HEK293 (cell line): ENCODE measurements around the gene TMEM87B.

Source experiments
- CTCF ChIA-PET: fragments of 350-600 bp; formaldehyde crosslinking; extraction: SDS; loops from one replicate; lab custom pipeline; 2021; ENCODE audit warnings: antibody characterized with exemption; lab: Yijun Ruan, JAX
- POLR2A ChIA-PET: fragments of 300-600 bp; formaldehyde crosslinking; extraction: SDS; loops from one replicate; lab custom pipeline; 2020; ENCODE audit warnings: antibody characterized with exemption, inconsistent platforms; lab: Yijun Ruan, JAX
- H3K27ac ChIP-seq: fragments of 200-500 bp; sonication (Bioruptor generic); 2 replicates; pipeline ENCODE4 v1.5.1; 2014; ENCODE audit warnings: low read depth, low read length, control low read depth, inconsistent platforms; ENCODE audit errors: extremely low read depth
- H3K36me3 ChIP-seq, 2 experiments: fragments of 200-500 bp in 1 of 2; sonication (Bioruptor generic) in 1 of 2; 1 replicate in 1 of 2; 2 replicates in 1 of 2; pipeline ENCODE4 v1.5.1; 2014 to 2017; ENCODE audit warnings: inconsistent platforms in 2 of 2, low read length in 2 of 2; ENCODE audit not compliant: control insufficient read depth in 2 of 2, insufficient read depth in 1 of 2
- H3K4me1 ChIP-seq: fragments of 200-500 bp; sonication (Bioruptor generic); 2 replicates; pipeline ENCODE4 v1.5.1; 2014; ENCODE audit warnings: mild to moderate bottlenecking, low read length, inconsistent platforms; ENCODE audit not compliant: control insufficient read depth, insufficient read depth
- H3K4me3 ChIP-seq: 2 replicates; pipeline ENCODE4 v1.5.1; 2011; ENCODE audit warnings: low read depth, mild to moderate bottlenecking, control low read depth, low read length, moderate library complexity
- H3K9me3 ChIP-seq: fragments of 200-500 bp; sonication (Bioruptor generic); 2 replicates; pipeline ENCODE4 v1.5.1; 2014; ENCODE audit warnings: low read depth, low read length, inconsistent platforms; ENCODE audit not compliant: control insufficient read depth, insufficient read depth
- GFI1B ChIP-seq: fragments of 450-650 bp; formaldehyde crosslinking; IDR thresholded peaks from 2 replicates; pipeline ENCODE4 v1.5.1; 2016; ENCODE audit warnings: missing biosample characterization, missing genetic modification characterization
- KLF9 ChIP-seq: fragments of 450-650 bp; formaldehyde crosslinking; IDR thresholded peaks from 2 replicates; pipeline ENCODE4 v1.5.1; 2016; ENCODE audit warnings: missing biosample characterization, missing genetic modification characterization, low read depth
- SP7 ChIP-seq: fragments of 450-650 bp; formaldehyde crosslinking; IDR thresholded peaks from 2 replicates; pipeline ENCODE4 v1.5.1; 2016; ENCODE audit warnings: missing biosample characterization, missing genetic modification characterization
- YY1 ChIP-seq: fragments of 450-650 bp; formaldehyde crosslinking; IDR thresholded peaks from 2 replicates; pipeline ENCODE4 v1.5.1; 2018; ENCODE audit warnings: missing biosample characterization, missing genetic modification characterization
- ZBTB20 ChIP-seq: fragments of 450-650 bp; formaldehyde crosslinking; IDR thresholded peaks from 2 replicates; pipeline ENCODE4 v1.5.1; 2016; ENCODE audit warnings: missing biosample characterization, missing genetic modification characterization
- ZBTB26 ChIP-seq: fragments of 450-650 bp; formaldehyde crosslinking; optimal IDR thresholded peaks from 2 replicates; pipeline ENCODE3; 2016; ENCODE audit warnings: missing biosample characterization, mild to moderate bottlenecking, missing genetic modification characterization
- ZBTB48 ChIP-seq: fragments of 450-650 bp; formaldehyde crosslinking; IDR thresholded peaks from 2 replicates; pipeline ENCODE4 v1.5.1; 2016; ENCODE audit warnings: missing biosample characterization, missing genetic modification characterization
- ZBTB7A ChIP-seq: fragments of 450-650 bp; formaldehyde crosslinking; IDR thresholded peaks from 2 replicates; pipeline ENCODE4 v1.5.1; 2016; ENCODE audit warnings: low read depth, missing biosample characterization, missing genetic modification characterization
- ZEB2 ChIP-seq: fragments of 450-650 bp; formaldehyde crosslinking; IDR thresholded peaks from 2 replicates; pipeline ENCODE4 v1.5.1; 2016; ENCODE audit warnings: missing biosample characterization, missing genetic modification characterization
- ZFP69B ChIP-seq: fragments of 450-650 bp; formaldehyde crosslinking; IDR thresholded peaks from 2 replicates; pipeline ENCODE4 v1.5.1; 2016; ENCODE audit warnings: missing biosample characterization, missing genetic modification characterization
- ZNF16 ChIP-seq: fragments of 450-650 bp; formaldehyde crosslinking; IDR thresholded peaks from 2 replicates; pipeline ENCODE4 v1.5.1; 2016; ENCODE audit warnings: low read depth, missing biosample characterization, missing genetic modification characterization
- ZNF174 ChIP-seq: fragments of 450-650 bp; formaldehyde crosslinking; IDR thresholded peaks from 2 replicates; pipeline ENCODE4 v1.5.0; 2017; ENCODE audit warnings: missing biosample characterization, mild to moderate bottlenecking, missing genetic modification characterization
- ZNF19 ChIP-seq: fragments of 450-650 bp; formaldehyde crosslinking; IDR thresholded peaks from 2 replicates; pipeline ENCODE4; 2016; ENCODE audit warnings: missing biosample characterization, missing genetic modification characterization, low read depth
- ZNF239 ChIP-seq: fragments of 450-650 bp; formaldehyde crosslinking; IDR thresholded peaks from 2 replicates; pipeline ENCODE4 v1.5.1; 2016; ENCODE audit warnings: missing biosample characterization, missing genetic modification characterization
- ZNF274 ChIP-seq, 2 experiments: fragments of 200-500 bp in 1 of 2; fragments of 450-650 bp in 1 of 2; sonication (Bioruptor generic) in 1 of 2; formaldehyde crosslinking in 1 of 2; IDR thresholded peaks; 2 replicates each; pipeline versions ENCODE4 v1.5.1 to v1.6.1; 2014 to 2016; ENCODE audit warnings: borderline replicate concordance in 1 of 2, inconsistent platforms in 1 of 2, low read length in 1 of 2, missing biosample characterization in 1 of 2, missing genetic modification characterization in 1 of 2
- ZNF280D ChIP-seq: fragments of 450-650 bp; formaldehyde crosslinking; IDR thresholded peaks from 2 replicates; pipeline ENCODE4 v1.5.1; 2016; ENCODE audit warnings: missing biosample characterization, missing genetic modification characterization
- ZNF311 ChIP-seq: fragments of 450-650 bp; formaldehyde crosslinking; IDR thresholded peaks from 2 replicates; pipeline ENCODE4 v1.5.1; 2017; ENCODE audit warnings: missing biosample characterization, missing genetic modification characterization, borderline replicate concordance
- ZNF335 ChIP-seq: fragments of 450-650 bp; formaldehyde crosslinking; conservative IDR thresholded peaks from 2 replicates; pipeline ENCODE4 v1.5.1; 2016; ENCODE audit warnings: missing biosample characterization, missing genetic modification characterization
- ZNF514 ChIP-seq: fragments of 450-650 bp; formaldehyde crosslinking; IDR thresholded peaks from 2 replicates; pipeline ENCODE4 v1.5.1; 2016; ENCODE audit warnings: missing biosample characterization, missing genetic modification characterization
- ZNF530 ChIP-seq: fragments of 450-650 bp; formaldehyde crosslinking; IDR thresholded peaks from 2 replicates; pipeline ENCODE4 v1.5.1; 2016; ENCODE audit warnings: low read depth, missing biosample characterization, missing genetic modification characterization
- ZNF658 ChIP-seq: fragments of 450-650 bp; formaldehyde crosslinking; IDR thresholded peaks from 2 replicates; pipeline ENCODE4; 2016; ENCODE audit warnings: missing biosample characterization, missing genetic modification characterization
- ZNF791 ChIP-seq: fragments of 450-650 bp; formaldehyde crosslinking; IDR thresholded peaks from 2 replicates; pipeline ENCODE4 v1.5.1; 2016; ENCODE audit warnings: missing biosample characterization, missing genetic modification characterization
- TF ChIP-seq, protein P1 (sequence below): fragments of 450-650 bp; formaldehyde crosslinking; IDR thresholded peaks from 2 replicates; pipeline ENCODE4 v1.5.0; 2017; ENCODE audit warnings: missing biosample characterization, missing genetic modification characterization, borderline replicate concordance
- TF ChIP-seq, protein P2 (sequence below): fragments of 450-650 bp; formaldehyde crosslinking; IDR thresholded peaks from 2 replicates; pipeline ENCODE4 v1.5.1; 2017; ENCODE audit warnings: missing biosample characterization, missing genetic modification characterization
- TF ChIP-seq, protein P3 (sequence below): fragments of 450-650 bp; IDR thresholded peaks from 2 replicates; pipeline ENCODE4 v1.5.1; 2018; ENCODE audit warnings: missing biosample characterization, mild to moderate bottlenecking, missing genetic modification characterization

The TMEM87B gene

DNA sequence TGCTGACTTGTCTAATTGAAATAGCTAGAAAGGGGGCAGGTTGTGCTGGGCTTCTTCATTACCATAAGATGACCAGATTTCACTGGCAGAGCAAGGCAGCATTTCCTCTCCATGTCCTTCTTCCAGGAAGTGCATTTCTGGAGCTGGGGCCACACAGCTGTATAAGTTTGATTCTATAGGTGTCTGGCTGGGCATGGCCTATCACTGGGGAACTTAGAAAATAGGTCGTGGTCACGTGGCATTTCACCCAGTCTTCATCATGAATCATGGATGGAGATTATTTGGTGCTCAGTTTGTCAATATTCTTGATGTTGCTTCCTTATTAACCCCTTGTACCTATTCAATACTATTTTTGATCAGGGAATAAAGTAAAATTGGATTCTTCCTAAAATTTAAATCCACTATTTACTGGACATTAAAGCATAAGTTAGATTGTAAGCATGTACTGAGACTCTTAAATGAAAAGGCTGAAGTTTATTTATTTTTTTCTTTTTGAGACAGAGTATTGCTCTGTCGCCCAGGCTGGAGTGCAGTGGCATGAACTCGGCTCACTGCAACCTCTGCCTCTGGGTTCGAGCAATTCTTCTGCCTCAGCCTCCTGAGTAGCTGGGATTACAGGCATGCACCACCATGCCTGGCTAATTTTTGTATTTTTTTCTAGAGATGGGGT is 49.5 kb upstream of the TMEM87B start:
- no peak overlapping the region for H3K27ac ChIP-seq
- TF ChIP-seq ZNF280D = no peak
- no peak for TF ChIP-seq GFI1B (tag by site-specific recombination)
- no peak for TF ChIP-seq ZBTB26 (tag by site-specific recombination)
- TF ChIP-seq ZNF19 (tag by site-specific recombination) = no peak
- no peak for TF ChIP-seq ZBTB48
- TF ChIP-seq ZNF239 (tag by site-specific recombination) = no peak
- TF ChIP-seq, protein P1, sequence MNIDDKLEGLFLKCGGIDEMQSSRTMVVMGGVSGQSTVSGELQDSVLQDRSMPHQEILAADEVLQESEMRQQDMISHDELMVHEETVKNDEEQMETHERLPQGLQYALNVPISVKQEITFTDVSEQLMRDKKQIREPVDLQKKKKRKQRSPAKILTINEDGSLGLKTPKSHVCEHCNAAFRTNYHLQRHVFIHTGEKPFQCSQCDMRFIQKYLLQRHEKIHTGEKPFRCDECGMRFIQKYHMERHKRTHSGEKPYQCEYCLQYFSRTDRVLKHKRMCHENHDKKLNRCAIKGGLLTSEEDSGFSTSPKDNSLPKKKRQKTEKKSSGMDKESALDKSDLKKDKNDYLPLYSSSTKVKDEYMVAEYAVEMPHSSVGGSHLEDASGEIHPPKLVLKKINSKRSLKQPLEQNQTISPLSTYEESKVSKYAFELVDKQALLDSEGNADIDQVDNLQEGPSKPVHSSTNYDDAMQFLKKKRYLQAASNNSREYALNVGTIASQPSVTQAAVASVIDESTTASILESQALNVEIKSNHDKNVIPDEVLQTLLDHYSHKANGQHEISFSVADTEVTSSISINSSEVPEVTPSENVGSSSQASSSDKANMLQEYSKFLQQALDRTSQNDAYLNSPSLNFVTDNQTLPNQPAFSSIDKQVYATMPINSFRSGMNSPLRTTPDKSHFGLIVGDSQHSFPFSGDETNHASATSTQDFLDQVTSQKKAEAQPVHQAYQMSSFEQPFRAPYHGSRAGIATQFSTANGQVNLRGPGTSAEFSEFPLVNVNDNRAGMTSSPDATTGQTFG (tag by site-specific recombination) = no peak
- TF ChIP-seq YY1 (tag by site-specific recombination) = no peak
- TF ChIP-seq ZNF16 (tag by site-specific recombination) = no peak
- TF ChIP-seq ZNF311 = no peak
- no peak for TF ChIP-seq ZNF174 (tag by site-specific recombination)
- no peak for TF ChIP-seq ZNF530 (tag by site-specific recombination)
- TF ChIP-seq ZNF335 (tag by site-specific recombination) = no peak
- TF ChIP-seq ZEB2 = no peak
- TF ChIP-seq ZNF514 = no peak
- ChIA-PET POLR2A (no interaction called here), CTCF (no interaction called here)
- H3K9me3 ChIP-seq = no peaks in the 10 kb centered on the region
- H3K36me3 ChIP-seq = peaks cover 0 to 33% of the 10 kb centered on the region in 2 experiments; a peak in 1 of 3 replicates
- no peaks in the 10 kb centered on the region for H3K4me1 ChIP-seq
- no peak overlapping the region for H3K4me3 ChIP-seq

GRCh38 chr2:112006076-112006410 is 49.0 kb upstream of the TMEM87B start:
- Histone ChIP-seq H3K4me3 (no peak overlapping the region), H3K36me3 (peaks cover 0 to 38% of the 10 kb centered on the region in 2 experiments; a peak in 1 of 3 replicates), H3K4me1 (no peaks in the 10 kb centered on the region), H3K27ac (no peak overlapping the region), H3K9me3 (no peaks in the 10 kb centered on the region)
- ChIA-PET CTCF (no interaction called here), POLR2A (no interaction called here)
- TF ChIP-seq ZBTB7A (tag by site-specific recombination) (no peak), ZNF658 (no peak), ZNF274 (IDR thresholded peaks at IDR 0.05; ENCODE audit: low read length) (no peak), ZNF274 (tag by site-specific recombination; IDR thresholded peaks at IDR 0.05; ENCODE audit: borderline replicate concordance) (no peak), KLF9 (tag by site-specific recombination) (no peak), ZFP69B (no peak), SP7 (tag by site-specific recombination) (no peak), ZBTB20 (tag by site-specific recombination) (no peak), ZNF174 (tag by site-specific recombination) (no peak), ZNF791 (no peak)
- TF ChIP-seq, protein P2, sequence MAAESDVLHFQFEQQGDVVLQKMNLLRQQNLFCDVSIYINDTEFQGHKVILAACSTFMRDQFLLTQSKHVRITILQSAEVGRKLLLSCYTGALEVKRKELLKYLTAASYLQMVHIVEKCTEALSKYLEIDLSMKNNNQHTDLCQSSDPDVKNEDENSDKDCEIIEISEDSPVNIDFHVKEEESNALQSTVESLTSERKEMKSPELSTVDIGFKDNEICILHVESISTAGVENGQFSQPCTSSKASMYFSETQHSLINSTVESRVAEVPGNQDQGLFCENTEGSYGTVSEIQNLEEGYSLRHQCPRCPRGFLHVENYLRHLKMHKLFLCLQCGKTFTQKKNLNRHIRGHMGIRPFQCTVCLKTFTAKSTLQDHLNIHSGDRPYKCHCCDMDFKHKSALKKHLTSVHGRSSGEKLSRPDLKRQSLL (tag by site-specific recombination) = no peak
- TF ChIP-seq, protein P3, sequence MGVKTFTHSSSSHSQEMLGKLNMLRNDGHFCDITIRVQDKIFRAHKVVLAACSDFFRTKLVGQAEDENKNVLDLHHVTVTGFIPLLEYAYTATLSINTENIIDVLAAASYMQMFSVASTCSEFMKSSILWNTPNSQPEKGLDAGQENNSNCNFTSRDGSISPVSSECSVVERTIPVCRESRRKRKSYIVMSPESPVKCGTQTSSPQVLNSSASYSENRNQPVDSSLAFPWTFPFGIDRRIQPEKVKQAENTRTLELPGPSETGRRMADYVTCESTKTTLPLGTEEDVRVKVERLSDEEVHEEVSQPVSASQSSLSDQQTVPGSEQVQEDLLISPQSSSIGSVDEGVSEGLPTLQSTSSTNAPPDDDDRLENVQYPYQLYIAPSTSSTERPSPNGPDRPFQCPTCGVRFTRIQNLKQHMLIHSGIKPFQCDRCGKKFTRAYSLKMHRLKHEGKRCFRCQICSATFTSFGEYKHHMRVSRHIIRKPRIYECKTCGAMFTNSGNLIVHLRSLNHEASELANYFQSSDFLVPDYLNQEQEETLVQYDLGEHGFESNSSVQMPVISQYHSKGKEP (tag by site-specific recombination) = no peak
